Neuronal stem cell (in vitro differentiated cells): ENCODE measurements around the gene KIAA1549.

ENCODE experiments used
- DNase-seq: peaks from one replicate; pipeline ENCODE4 v3.0.0-alpha.2; 2013; ENCODE audit warnings: low spot score
- H2AFZ ChIP-seq: one replicate; pipeline ENCODE4 v1.6.1; 2013; ENCODE audit warnings: mild to moderate bottlenecking, low read length, inconsistent platforms
- H2AK5ac ChIP-seq: 2 replicates; pipeline ENCODE4 v1.6.1; 2013; ENCODE audit warnings: low read depth, mild to moderate bottlenecking, inconsistent platforms, low read length, moderate library complexity, mixed read lengths
- H2BK120ac ChIP-seq: 2 replicates; pipeline ENCODE4 v1.6.1; 2013; ENCODE audit warnings: low read depth, mild to moderate bottlenecking, inconsistent platforms, low read length, moderate library complexity, mixed read lengths
- H2BK12ac ChIP-seq: one replicate; pipeline ENCODE4 v1.6.1; 2013; ENCODE audit warnings: low read length, inconsistent platforms
- H2BK15ac ChIP-seq: 2 replicates; pipeline ENCODE4 v1.6.1; 2013; ENCODE audit warnings: mild to moderate bottlenecking, low read length, inconsistent platforms, mixed read lengths
- H2BK5ac ChIP-seq: one replicate; pipeline ENCODE4 v1.6.1; 2013; ENCODE audit warnings: inconsistent platforms, mild to moderate bottlenecking, low read length, moderate library complexity
- H3K14ac ChIP-seq: one replicate; pipeline ENCODE4 v1.6.1; 2013; ENCODE audit warnings: low read length, inconsistent platforms
- H3K18ac ChIP-seq: 2 replicates; pipeline ENCODE4 v1.6.1; 2013; ENCODE audit warnings: low read length, inconsistent platforms
- H3K23ac ChIP-seq: 2 replicates; pipeline ENCODE4 v1.6.1; 2013; ENCODE audit warnings: low read depth, mild to moderate bottlenecking, mixed read lengths, low read length, inconsistent platforms; ENCODE audit not compliant: poor library complexity
- H3K27ac ChIP-seq: replicated peaks from 3 replicates; pipeline ENCODE4 v1.5.1; 2013; ENCODE audit warnings: low read length, inconsistent platforms
- H3K27me3 ChIP-seq, 3 experiments: 2 replicates each; pipeline ENCODE4 v1.6.1; 2013; ENCODE audit warnings: low read length in 3 of 3, mild to moderate bottlenecking in 2 of 3, inconsistent platforms in 1 of 3, low read depth in 1 of 3, mixed read lengths in 1 of 3, moderate library complexity in 1 of 3; ENCODE audit not compliant: control insufficient read depth in 3 of 3, insufficient read depth in 3 of 3
- H3K36me3 ChIP-seq, 2 donors: replicated peaks in 1 of 2; 2 replicates each; pipeline ENCODE4 v1.6.1; 2013; ENCODE audit warnings: low read length in 2 of 2; ENCODE audit not compliant: control insufficient read depth in 2 of 2, insufficient read depth in 2 of 2
- H3K4ac ChIP-seq: 2 replicates; pipeline ENCODE4 v1.6.1; 2013; ENCODE audit warnings: inconsistent platforms, mild to moderate bottlenecking, low read length, moderate library complexity
- H3K4me1 ChIP-seq, 2 donors: 1 replicate in 1 of 2; 2 replicates in 1 of 2; pipeline ENCODE4 v1.6.1; 2013; ENCODE audit warnings: low read length in 2 of 2, low read depth in 1 of 2; ENCODE audit not compliant: control insufficient read depth in 2 of 2, insufficient read depth in 1 of 2
- H3K4me2 ChIP-seq: one replicate; pipeline ENCODE4 v1.6.1; 2013; ENCODE audit warnings: mild to moderate bottlenecking, low read length, inconsistent platforms; ENCODE audit not compliant: insufficient read depth, poor library complexity, severe bottlenecking
- H3K4me3 ChIP-seq, 2 donors: 2 replicates each; pipeline ENCODE4 v1.5.1; 2013; ENCODE audit warnings: low read length in 2 of 2, mild to moderate bottlenecking in 2 of 2, inconsistent platforms in 1 of 2, moderate library complexity in 1 of 2
- H3K79me1 ChIP-seq: one replicate; pipeline ENCODE4 v1.6.1; 2013; ENCODE audit warnings: low read depth, mild to moderate bottlenecking, inconsistent platforms, low read length, moderate library complexity
- H3K9ac ChIP-seq: one replicate; pipeline ENCODE4 v1.6.1; 2013; ENCODE audit warnings: mild to moderate bottlenecking, low read depth, low read length, inconsistent platforms; ENCODE audit not compliant: poor library complexity
- H3K9me3 ChIP-seq, 2 donors: replicated peaks in 1 of 2; 2 replicates each; pipeline versions ENCODE3 to v1.6.1; 2013; ENCODE audit warnings: low read length in 2 of 2, mild to moderate bottlenecking in 2 of 2, inconsistent platforms in 1 of 2, low read depth in 1 of 2, mixed read lengths in 1 of 2, moderate library complexity in 1 of 2; ENCODE audit not compliant: control insufficient read depth in 2 of 2, insufficient read depth in 1 of 2
- H4K8ac ChIP-seq: one replicate; pipeline ENCODE4 v1.6.1; 2013; ENCODE audit warnings: low read depth, mild to moderate bottlenecking, inconsistent platforms, low read length, moderate library complexity
- H4K91ac ChIP-seq: one replicate; pipeline ENCODE4 v1.6.1; 2013; ENCODE audit warnings: low read length, low read depth, mild to moderate bottlenecking, inconsistent platforms; ENCODE audit not compliant: poor library complexity
- WGBS, 2 donors: extraction: QIAGEN DNeasy Blood & Tissue Kit; methylation state at CpG; one replicate each; pipeline ENCODE4 v1.1.7; 2013; ENCODE audit warnings: missing lambda C conversion rate in 2 of 2, mixed read lengths in 1 of 2; ENCODE audit not compliant: insufficient read length in 2 of 2, insufficient replicate concordance in 1 of 2; ENCODE audit errors: extremely low coverage in 2 of 2; 5-methylcytosine and 5-hydroxymethylcytosine counted together

The KIAA1549 gene

DNA sequence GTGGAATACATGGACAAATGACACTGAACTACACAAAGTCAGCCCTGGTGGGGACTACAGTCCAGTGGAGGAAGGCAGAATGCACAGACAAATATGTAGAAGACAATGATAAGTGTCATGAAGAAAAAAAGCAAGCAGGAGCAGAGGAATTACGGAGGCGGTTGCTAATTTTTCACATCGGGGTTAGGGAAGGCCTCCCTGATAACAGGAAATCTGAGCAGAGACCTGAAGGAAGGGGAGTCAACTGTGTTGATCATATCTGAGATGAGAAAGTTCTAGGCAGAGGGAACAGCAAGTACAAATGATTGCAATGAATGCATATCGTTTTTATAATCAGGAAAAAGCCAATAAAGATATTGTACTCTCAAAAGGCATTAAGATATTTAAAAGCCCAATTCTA is 14.0 kb downstream of the KIAA1549 start:
- Histone ChIP-seq H3K27ac (no peak overlapping the region), H2BK15ac (no peak overlapping the region)

DNA sequence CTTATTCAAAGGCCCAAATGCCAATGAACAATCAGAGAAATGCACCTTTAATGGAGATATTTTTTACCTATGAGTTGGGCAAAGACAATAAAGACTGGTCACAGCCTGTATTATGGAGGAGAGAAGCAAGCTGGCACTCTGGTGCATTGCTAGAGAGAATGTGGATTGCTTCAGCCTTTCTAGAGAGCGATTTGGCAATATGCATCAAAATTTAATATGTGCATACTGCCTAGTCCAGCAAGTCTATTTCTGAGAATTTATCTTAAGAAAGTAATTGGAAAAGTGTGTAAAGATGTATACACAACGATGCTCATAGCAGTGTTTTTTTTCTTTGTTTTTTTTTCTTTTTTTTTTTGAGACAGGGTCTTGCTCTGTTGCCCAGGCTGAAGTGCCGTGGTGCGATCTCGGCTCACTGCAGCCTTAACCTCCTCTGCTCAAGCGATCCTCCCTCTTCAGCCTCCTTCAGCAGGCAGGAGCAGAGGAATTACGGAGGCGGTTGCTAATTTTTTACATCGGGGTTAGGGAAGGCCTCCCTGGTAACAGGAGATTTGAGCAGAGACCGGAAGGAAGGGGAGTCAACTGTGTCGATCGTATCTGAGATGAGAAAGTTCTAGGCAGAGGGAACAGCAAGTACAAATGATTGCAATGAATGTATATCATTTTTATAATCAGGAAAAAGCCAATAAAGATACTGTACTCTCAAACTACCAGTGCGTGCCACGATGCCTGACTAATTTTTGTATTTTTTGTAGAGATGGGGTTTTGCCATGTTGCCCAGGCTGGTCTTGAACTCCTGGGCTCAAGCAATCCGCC is 16.4 kb downstream of the KIAA1549 start:
- WGBS, 2 donors, result no CpG with 5 or more reads among the region's 15 CpGs
- H3K4me3 ChIP-seq, result no peak overlapping the region
- H2BK15ac ChIP-seq, result no peak overlapping the region
- peaks cover 0 to 9% of the 10 kb centered on the region in 2 donors for H3K4me1 ChIP-seq
- no peak overlapping the region for H4K91ac ChIP-seq
- H3K36me3 ChIP-seq, result peaks cover 0 to 2% of the 10 kb centered on the region in 2 donors
- no peaks in the 10 kb centered on the region for H3K9me3 ChIP-seq
- DNase-seq, result no peak
- H3K4ac ChIP-seq, result no peak overlapping the region
- peaks cover 4% of the 10 kb centered on the region for H3K79me1 ChIP-seq
- H2AK5ac ChIP-seq, result no peak overlapping the region
- H2AFZ ChIP-seq, result no peak overlapping the region
- H2BK5ac ChIP-seq, result no peak overlapping the region
- H3K27me3 ChIP-seq, result no peaks in the 10 kb centered on the region
- H3K23ac ChIP-seq, result no peak overlapping the region
- H3K27ac ChIP-seq, result no peak overlapping the region
- no peak overlapping the region for H4K8ac ChIP-seq
- H2BK120ac ChIP-seq, result no peak overlapping the region
- H3K18ac ChIP-seq, result no peak overlapping the region
- no peak overlapping the region for H3K4me2 ChIP-seq
- no peak overlapping the region for H3K14ac ChIP-seq
- H3K9ac ChIP-seq, result no peak overlapping the region
- H2BK12ac ChIP-seq, result no peak overlapping the region

More for the DNA sequence above, 14.0 kb downstream of the KIAA1549 start:
- H2BK12ac ChIP-seq, result no peak overlapping the region
- H2AK5ac ChIP-seq, result no peak overlapping the region
- no peak overlapping the region for H2BK5ac ChIP-seq
- H3K79me1 ChIP-seq, result peaks cover 6% of the 10 kb centered on the region
- no peak overlapping the region for H3K4me3 ChIP-seq
- no peak overlapping the region for H2BK120ac ChIP-seq
- no peaks in the 10 kb centered on the region for H3K9me3 ChIP-seq
- no peak overlapping the region for H3K4ac ChIP-seq
- H3K18ac ChIP-seq, result no peak overlapping the region
- WGBS, 2 donors, result no CpG with 5 or more reads among the region's 4 CpGs
- peaks cover 0 to under 1% of the 10 kb centered on the region in 2 donors for H3K36me3 ChIP-seq
- peaks cover 0 to 1% of the 10 kb centered on the region in 2 donors for H3K4me1 ChIP-seq
- H2AFZ ChIP-seq, result no peak overlapping the region
- no peak overlapping the region for H4K91ac ChIP-seq
- H3K4me2 ChIP-seq, result no peak overlapping the region
- no peaks in the 10 kb centered on the region for H3K27me3 ChIP-seq
- H3K23ac ChIP-seq, result no peak overlapping the region
- DNase-seq, result no peak
- no peak overlapping the region for H3K9ac ChIP-seq
- no peak overlapping the region for H4K8ac ChIP-seq
- no peak overlapping the region for H3K14ac ChIP-seq

- no peak overlapping the region for H2AFZ ChIP-seq
- no peak overlapping the region for H3K4me3 ChIP-seq
- H3K14ac ChIP-seq, result no peak overlapping the region
- H4K91ac ChIP-seq, result no peak overlapping the region
- DNase-seq, result no peak
- no peak overlapping the region for H2BK12ac ChIP-seq
- H3K4me2 ChIP-seq, result no peak overlapping the region
- H3K4ac ChIP-seq, result no peak overlapping the region
- no peaks in the 10 kb centered on the region for H3K9me3 ChIP-seq
- H2BK120ac ChIP-seq, result no peak overlapping the region
- peaks cover 4% of the 10 kb centered on the region for H3K79me1 ChIP-seq
- H2BK15ac ChIP-seq, result no peak overlapping the region
- H3K18ac ChIP-seq, result no peak overlapping the region
- no peak overlapping the region for H2BK5ac ChIP-seq
- no CpG with 5 or more reads among the region's 5 CpGs for WGBS, 2 donors
- no peak overlapping the region for H4K8ac ChIP-seq
- H3K36me3 ChIP-seq, result peaks cover 0 to 2% of the 10 kb centered on the region in 2 donors
- H3K23ac ChIP-seq, result no peak overlapping the region
- no peaks in the 10 kb centered on the region for H3K27me3 ChIP-seq
- no peak overlapping the region for H3K9ac ChIP-seq
- H2AK5ac ChIP-seq, result no peak overlapping the region
- no peak overlapping the region for H3K27ac ChIP-seq
- H3K4me1 ChIP-seq, result peaks cover 0 to 10% of the 10 kb centered on the region in 2 donors
Measured at GRCh38 chr7:138963675-138964074, 17.5 kb downstream of the KIAA1549 start.

DNA sequence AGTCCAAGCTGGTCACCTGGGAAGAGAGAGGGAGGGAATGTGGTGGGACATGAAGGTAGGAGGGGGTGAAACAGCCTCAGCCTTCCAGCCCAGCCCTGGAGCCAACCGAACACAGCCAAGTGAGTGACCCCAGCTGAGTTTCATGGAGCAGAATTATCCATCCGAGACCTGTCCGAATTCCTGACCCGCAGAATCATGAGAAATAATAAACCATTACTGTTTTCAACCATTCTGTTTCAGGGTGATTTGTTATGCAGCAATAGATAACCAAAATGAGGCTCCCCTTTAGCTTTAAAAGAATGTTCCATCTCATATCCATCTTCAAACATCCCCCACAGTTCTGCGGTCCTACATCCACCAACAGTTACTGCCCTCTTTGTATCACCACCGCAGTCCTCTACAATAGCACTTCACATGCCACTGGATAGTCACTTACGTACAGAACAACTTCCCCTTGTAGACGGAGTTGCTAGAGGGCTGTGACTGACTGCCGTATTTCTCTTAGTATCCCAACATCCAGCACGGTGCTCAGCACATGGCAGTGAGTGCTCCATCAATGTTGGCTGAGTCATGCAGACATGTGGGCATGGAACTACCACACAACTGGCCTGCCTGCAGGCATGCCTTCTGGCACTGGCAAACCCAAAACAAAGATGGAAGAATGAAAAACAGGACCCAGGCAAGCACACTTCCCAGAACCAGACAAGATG is 18.5 kb downstream of the KIAA1549 start:
- no peaks in the 10 kb centered on the region for H3K27me3 ChIP-seq
- H4K91ac ChIP-seq, result no peak overlapping the region
- DNase-seq, result no peak
- H2BK15ac ChIP-seq, result no peak overlapping the region
- no peak overlapping the region for H2AK5ac ChIP-seq
- H2BK5ac ChIP-seq, result no peak overlapping the region
- H3K4me1 ChIP-seq, result peaks cover 0 to 10% of the 10 kb centered on the region in 2 donors
- H2BK120ac ChIP-seq, result no peak overlapping the region
- H4K8ac ChIP-seq, result no peak overlapping the region
- H3K14ac ChIP-seq, result no peak overlapping the region
- no peak overlapping the region for H3K23ac ChIP-seq
- no peak overlapping the region for H3K4ac ChIP-seq
- no peak overlapping the region for H2BK12ac ChIP-seq
- H3K27ac ChIP-seq, result no peak overlapping the region
- H2AFZ ChIP-seq, result no peak overlapping the region
- H3K9ac ChIP-seq, result no peak overlapping the region
- H3K4me3 ChIP-seq, result no peak overlapping the region
- H3K36me3 ChIP-seq, result peaks cover 0 to 2% of the 10 kb centered on the region in 2 donors
- no peaks in the 10 kb centered on the region for H3K9me3 ChIP-seq
- no peak overlapping the region for H3K18ac ChIP-seq
- whole genome bisulfite sequencing, 2 donors, result no CpG with 5 or more reads among the region's 10 CpGs
- H3K4me2 ChIP-seq, result no peak overlapping the region
- peaks cover 2% of the 10 kb centered on the region for H3K79me1 ChIP-seq
